Ishikawa (cell line): Measurements from ENCODE around the gene HOXC6.

Source experiments
- CEBPB ChIP-seq: IDR thresholded peaks from 2 replicates; pipeline ENCODE4 v1.6.1; 2012
- CREB1 ChIP-seq: IDR thresholded peaks from 2 replicates; pipeline ENCODE4 v1.6.1; 2012; ENCODE audit warnings: low read depth
- EGR1 ChIP-seq: IDR thresholded peaks from 2 replicates; pipeline ENCODE4 v1.6.1; 2012
- EP300 ChIP-seq: IDR thresholded peaks from 2 replicates; pipeline ENCODE4 v1.6.1; 2012; ENCODE audit warnings: borderline replicate concordance
- FOXM1 ChIP-seq: IDR thresholded peaks from 2 replicates; pipeline ENCODE4 v1.6.1; 2012; ENCODE audit warnings: low read depth, borderline replicate concordance
- MAX ChIP-seq: IDR thresholded peaks from 2 replicates; pipeline ENCODE4 v1.6.1; 2012
- NFIC ChIP-seq: IDR thresholded peaks from 2 replicates; pipeline ENCODE4 v1.6.1; 2012
- RAD21 ChIP-seq: IDR thresholded peaks from 2 replicates; pipeline ENCODE4 v1.6.1; 2012; ENCODE audit warnings: low read depth
- REST ChIP-seq: IDR thresholded peaks from 2 replicates; pipeline ENCODE4 v1.6.1; 2012; ENCODE audit warnings: low read depth, mild to moderate bottlenecking
- TAF1 ChIP-seq: IDR thresholded peaks from 2 replicates; pipeline ENCODE4 v1.6.1; 2012; ENCODE audit warnings: low read depth, mild to moderate bottlenecking
- TCF12 ChIP-seq: IDR thresholded peaks from 2 replicates; pipeline ENCODE4 v1.6.1; 2012; ENCODE audit warnings: low read depth
- TEAD4 ChIP-seq: IDR thresholded peaks from 2 replicates; pipeline ENCODE4 v1.6.1; 2012
- USF1 ChIP-seq: IDR thresholded peaks from 2 replicates; pipeline ENCODE4 v1.6.1; 2012
- YY1 ChIP-seq: IDR thresholded peaks from 2 replicates; pipeline ENCODE4 v1.6.1; 2012; ENCODE audit warnings: low read depth
- ZBTB7A ChIP-seq: IDR thresholded peaks from 2 replicates; pipeline ENCODE4 v1.6.1; 2012; ENCODE audit warnings: low read depth

HOXC6 gene

GRCh38 chr12:54047964-54048303 lies 19.7 kb downstream of the HOXC6 start:
- no peak for TF ChIP-seq RAD21
- no peak for TF ChIP-seq EP300
- TF ChIP-seq FOXM1 = no peak
- TF ChIP-seq TCF12 = no peak
- no peak for TF ChIP-seq NFIC
- TF ChIP-seq YY1 = no peak
- TF ChIP-seq TAF1 = no peak
- no peak for TF ChIP-seq TEAD4
- no peak for TF ChIP-seq CEBPB

GRCh38 chr12:54048406-54049093 lies 20.3 kb downstream of the HOXC6 start:
- no peak for TF ChIP-seq USF1
- TF ChIP-seq NFIC = no peak
- TF ChIP-seq CEBPB = no peak
- no peak for TF ChIP-seq ZBTB7A
- no peak for TF ChIP-seq TEAD4
- TF ChIP-seq FOXM1 = no peak
- no peak for TF ChIP-seq MAX
- TF ChIP-seq TAF1 = no peak
- TF ChIP-seq YY1 = no peak
- TF ChIP-seq EGR1 = no peak
- TF ChIP-seq RAD21 = no peak
- TF ChIP-seq EP300 = no peak
- TF ChIP-seq REST = no peak
- no peak for TF ChIP-seq CREB1
- TF ChIP-seq TCF12 = no peak

- TF ChIP-seq FOXM1 (no peak), RAD21 (no peak), NFIC (no peak), TEAD4 (no peak), MAX (no peak)
These were observed 20.9 kb downstream of the HOXC6 start for GRCh38 chr12:54049108-54049507.

GRCh38 chr12:54050482-54050810 lies 22.2 kb downstream of the HOXC6 start:
- TF ChIP-seq ZBTB7A = no peak

- TF ChIP-seq USF1 (no peak), RAD21 (no peak), ZBTB7A (no peak), FOXM1 (no peak), YY1 (no peak), TCF12 (no peak), MAX (no peak), TEAD4 (no peak), NFIC (no peak), CREB1 (no peak)
These were observed 23.0 kb downstream of the HOXC6 start for GRCh38 chr12:54051026-54051842.

- TF ChIP-seq TEAD4 (no peak), CREB1 (no peak), EP300 (no peak), YY1 (no peak), TAF1 (no peak), USF1 (no peak), NFIC (no peak), MAX (no peak), REST (no peak), ZBTB7A (no peak)
These were observed 23.7 kb downstream of the HOXC6 start for GRCh38 chr12:54051874-54052437.
